HEK293 (cell line): ENCODE data around the gene MSH5.
"Not testable (repeated sequence)": the region's sequence is repeated elsewhere in the genome, so short reads cannot be mapped to it uniquely, and the experiment has no call there.

ENCODE experiments used
- CTCF ChIA-PET: fragments of 350-600 bp; formaldehyde crosslinking; extraction: SDS; loops from one replicate; lab custom pipeline; 2021; ENCODE audit warnings: antibody characterized with exemption; lab: Yijun Ruan, JAX
- POLR2A ChIA-PET: fragments of 300-600 bp; formaldehyde crosslinking; extraction: SDS; loops from one replicate; lab custom pipeline; 2020; ENCODE audit warnings: antibody characterized with exemption, inconsistent platforms; lab: Yijun Ruan, JAX
- H3K27ac ChIP-seq: fragments of 200-500 bp; sonication (Bioruptor generic); 2 replicates; pipeline ENCODE4 v1.5.1; 2014; ENCODE audit warnings: low read depth, low read length, control low read depth, inconsistent platforms; ENCODE audit errors: extremely low read depth
- H3K36me3 ChIP-seq, 2 experiments: fragments of 200-500 bp in 1 of 2; sonication (Bioruptor generic) in 1 of 2; 1 replicate in 1 of 2; 2 replicates in 1 of 2; pipeline ENCODE4 v1.5.1; 2014 to 2017; ENCODE audit warnings: inconsistent platforms in 2 of 2, low read length in 2 of 2; ENCODE audit not compliant: control insufficient read depth in 2 of 2, insufficient read depth in 1 of 2
- H3K4me1 ChIP-seq: fragments of 200-500 bp; sonication (Bioruptor generic); 2 replicates; pipeline ENCODE4 v1.5.1; 2014; ENCODE audit warnings: mild to moderate bottlenecking, low read length, inconsistent platforms; ENCODE audit not compliant: control insufficient read depth, insufficient read depth
- H3K4me3 ChIP-seq: 2 replicates; pipeline ENCODE4 v1.5.1; 2011; ENCODE audit warnings: low read depth, mild to moderate bottlenecking, control low read depth, low read length, moderate library complexity
- H3K9me3 ChIP-seq: fragments of 200-500 bp; sonication (Bioruptor generic); 2 replicates; pipeline ENCODE4 v1.5.1; 2014; ENCODE audit warnings: low read depth, low read length, inconsistent platforms; ENCODE audit not compliant: control insufficient read depth, insufficient read depth
- HOXA7 ChIP-seq: sonication (generic); formaldehyde crosslinking; IDR thresholded peaks from 2 replicates; pipeline ENCODE4 v1.8.1; 2022; ENCODE audit warnings: missing genetic modification reagents, borderline replicate concordance
- KLF8 ChIP-seq: fragments of 450-650 bp; formaldehyde crosslinking; IDR thresholded peaks from 2 replicates; pipeline ENCODE4 v1.5.1; 2016; ENCODE audit warnings: missing biosample characterization, missing genetic modification characterization
- SP3 ChIP-seq: fragments of 450-650 bp; formaldehyde crosslinking; IDR thresholded peaks from 2 replicates; pipeline ENCODE4 v1.5.1; 2016; ENCODE audit warnings: missing biosample characterization, missing genetic modification characterization
- SP7 ChIP-seq: fragments of 450-650 bp; formaldehyde crosslinking; IDR thresholded peaks from 2 replicates; pipeline ENCODE4 v1.5.1; 2016; ENCODE audit warnings: missing biosample characterization, missing genetic modification characterization
- ZBTB17 ChIP-seq: fragments of 450-650 bp; formaldehyde crosslinking; IDR thresholded peaks from 2 replicates; pipeline ENCODE4 v1.5.1; 2016; ENCODE audit warnings: missing biosample characterization, missing genetic modification characterization
- ZBTB8A ChIP-seq: fragments of 450-650 bp; formaldehyde crosslinking; IDR thresholded peaks from 2 replicates; pipeline ENCODE4 v1.5.1; 2016; ENCODE audit warnings: missing biosample characterization, missing genetic modification characterization
- ZEB2 ChIP-seq: fragments of 450-650 bp; formaldehyde crosslinking; IDR thresholded peaks from 2 replicates; pipeline ENCODE4 v1.5.1; 2016; ENCODE audit warnings: missing biosample characterization, missing genetic modification characterization
- ZNF146 ChIP-seq: fragments of 450-650 bp; formaldehyde crosslinking; IDR thresholded peaks from 2 replicates; pipeline ENCODE4 v1.5.1; 2016; ENCODE audit warnings: missing biosample characterization, missing genetic modification characterization
- ZNF221 ChIP-seq: fragments of 450-650 bp; formaldehyde crosslinking; IDR thresholded peaks from 2 replicates; pipeline ENCODE4 v1.5.1; 2017; ENCODE audit warnings: missing biosample characterization, missing genetic modification characterization, borderline replicate concordance
- ZNF223 ChIP-seq: fragments of 450-650 bp; formaldehyde crosslinking; IDR thresholded peaks from 2 replicates; pipeline ENCODE4 v1.5.1; 2016; ENCODE audit warnings: missing biosample characterization, missing genetic modification characterization
- ZNF335 ChIP-seq: fragments of 450-650 bp; formaldehyde crosslinking; conservative IDR thresholded peaks from 2 replicates; pipeline ENCODE4 v1.5.1; 2016; ENCODE audit warnings: missing biosample characterization, missing genetic modification characterization
- ZNF350 ChIP-seq: fragments of 450-650 bp; formaldehyde crosslinking; IDR thresholded peaks from 2 replicates; pipeline ENCODE4 v1.5.0; 2017; ENCODE audit warnings: missing biosample characterization, mild to moderate bottlenecking, missing genetic modification characterization
- ZNF37A ChIP-seq: fragments of 450-650 bp; IDR thresholded peaks from 2 replicates; pipeline ENCODE4 v1.5.1; 2018; ENCODE audit warnings: missing biosample characterization, missing genetic modification characterization
- ZNF510 ChIP-seq: fragments of 450-650 bp; formaldehyde crosslinking; IDR thresholded peaks from 2 replicates; pipeline ENCODE4 v1.5.1; 2018; ENCODE audit warnings: mild to moderate bottlenecking, missing genetic modification characterization, missing biosample characterization; ENCODE audit not compliant: insufficient replicate concordance
- ZNF514 ChIP-seq: fragments of 450-650 bp; formaldehyde crosslinking; IDR thresholded peaks from 2 replicates; pipeline ENCODE4 v1.5.1; 2016; ENCODE audit warnings: missing biosample characterization, missing genetic modification characterization
- ZNF549 ChIP-seq: fragments of 450-650 bp; IDR thresholded peaks from 2 replicates; pipeline ENCODE4 v1.5.1; 2018; ENCODE audit warnings: missing biosample characterization, missing genetic modification characterization, mild to moderate bottlenecking, inconsistent platforms, moderate library complexity
- ZNF585B ChIP-seq: fragments of 450-650 bp; formaldehyde crosslinking; IDR thresholded peaks from 2 replicates; pipeline ENCODE4 v1.5.1; 2016; ENCODE audit warnings: missing biosample characterization, missing genetic modification characterization
- ZNF596 ChIP-seq: fragments of 450-650 bp; IDR thresholded peaks from 2 replicates; pipeline ENCODE4 v1.5.0; 2018; ENCODE audit warnings: missing biosample characterization, mild to moderate bottlenecking, missing genetic modification characterization, moderate library complexity
- ZNF629 ChIP-seq: fragments of 450-650 bp; formaldehyde crosslinking; IDR thresholded peaks from 2 replicates; pipeline ENCODE4 v1.5.1; 2017; ENCODE audit warnings: missing biosample characterization, missing genetic modification characterization
- ZNF701 ChIP-seq: fragments of 450-650 bp; formaldehyde crosslinking; IDR thresholded peaks from 2 replicates; pipeline ENCODE4 v1.5.1; 2016; ENCODE audit warnings: missing biosample characterization, missing genetic modification characterization
- ZNF707 ChIP-seq: fragments of 450-650 bp; formaldehyde crosslinking; IDR thresholded peaks from 2 replicates; pipeline ENCODE4 v1.5.1; 2016; ENCODE audit warnings: missing biosample characterization, missing genetic modification characterization
- ZNF768 ChIP-seq: fragments of 450-650 bp; formaldehyde crosslinking; IDR thresholded peaks from 2 replicates; pipeline ENCODE4 v1.5.1; 2018; ENCODE audit warnings: missing biosample characterization, mild to moderate bottlenecking, missing genetic modification characterization
- ZNF843 ChIP-seq: fragments of 450-650 bp; formaldehyde crosslinking; IDR thresholded peaks from 2 replicates; pipeline ENCODE4 v1.5.1; 2016; ENCODE audit warnings: missing biosample characterization, missing genetic modification characterization
- TF ChIP-seq, protein P1 (sequence below): fragments of 450-650 bp; formaldehyde crosslinking; IDR thresholded peaks from 2 replicates; pipeline ENCODE4 v1.5.1; 2016; ENCODE audit warnings: missing biosample characterization, missing genetic modification characterization, low read depth
- TF ChIP-seq, protein P2 (sequence below): fragments of 450-650 bp; formaldehyde crosslinking; IDR thresholded peaks from 2 replicates; pipeline ENCODE4 v1.5.1; 2016; ENCODE audit warnings: missing biosample characterization, missing genetic modification characterization
- TF ChIP-seq, protein P3 (sequence below): fragments of 450-650 bp; formaldehyde crosslinking; IDR thresholded peaks from 2 replicates; pipeline ENCODE4 v1.5.0; 2017; ENCODE audit warnings: missing biosample characterization, missing genetic modification characterization, borderline replicate concordance

The MSH5 gene

DNA sequence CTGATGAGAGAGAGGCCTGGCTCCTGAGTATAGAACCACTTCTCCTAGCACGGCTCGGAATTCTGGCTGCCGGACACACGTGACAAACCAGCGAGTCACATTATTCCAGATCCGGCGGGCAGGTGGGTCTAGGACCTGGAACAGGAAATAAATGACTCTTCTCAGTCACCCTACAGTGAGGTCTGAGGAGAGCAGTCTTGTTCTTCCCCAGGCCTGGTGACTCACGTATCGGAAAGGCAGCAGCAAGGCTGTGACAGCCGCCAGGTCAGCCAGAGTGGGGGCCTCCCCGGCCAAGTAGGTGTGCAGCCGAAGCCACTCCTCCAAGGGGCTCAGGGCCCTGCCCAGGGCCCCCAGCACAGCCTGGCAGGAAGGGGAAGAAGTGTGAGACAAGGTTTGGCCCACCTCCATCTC, 53.0 kb downstream of the MSH5 start:
- Histone ChIP-seq H3K4me3 (no peak overlapping the region), H3K4me1 (no peaks in the 10 kb centered on the region; the same call in 1 of the 2 replicates), H3K36me3 (peaks cover 20 to 45% of the 10 kb centered on the region in 2 experiments), H3K9me3 (no peaks in the 10 kb centered on the region), H3K27ac (no peak overlapping the region)
- ChIA-PET POLR2A (interaction anchor here (0.7 to 5.0 kb wide), 2 partner anchors 34 to 549 kb away, joined by 3 to 34 read pairs; partner anchors contain the start of gene HSPA1B), CTCF (interaction anchor here (0.7 to 2.7 kb wide), 3 partner anchors 13 to 62 kb away, joined by 3 to 26 read pairs (median 3); partner anchors contain the start of gene LSM2)
- TF ChIP-seq ZNF335: no peak
- TF ChIP-seq ZNF768: no peak
- no peak for TF ChIP-seq ZNF707 (tag by site-specific recombination)
- TF ChIP-seq ZNF585B: no peak
- no peak for TF ChIP-seq ZNF221 (tag by site-specific recombination)
- TF ChIP-seq ZNF514: no peak
- no peak for TF ChIP-seq ZNF223 (tag by site-specific recombination)
- TF ChIP-seq, protein P1, sequence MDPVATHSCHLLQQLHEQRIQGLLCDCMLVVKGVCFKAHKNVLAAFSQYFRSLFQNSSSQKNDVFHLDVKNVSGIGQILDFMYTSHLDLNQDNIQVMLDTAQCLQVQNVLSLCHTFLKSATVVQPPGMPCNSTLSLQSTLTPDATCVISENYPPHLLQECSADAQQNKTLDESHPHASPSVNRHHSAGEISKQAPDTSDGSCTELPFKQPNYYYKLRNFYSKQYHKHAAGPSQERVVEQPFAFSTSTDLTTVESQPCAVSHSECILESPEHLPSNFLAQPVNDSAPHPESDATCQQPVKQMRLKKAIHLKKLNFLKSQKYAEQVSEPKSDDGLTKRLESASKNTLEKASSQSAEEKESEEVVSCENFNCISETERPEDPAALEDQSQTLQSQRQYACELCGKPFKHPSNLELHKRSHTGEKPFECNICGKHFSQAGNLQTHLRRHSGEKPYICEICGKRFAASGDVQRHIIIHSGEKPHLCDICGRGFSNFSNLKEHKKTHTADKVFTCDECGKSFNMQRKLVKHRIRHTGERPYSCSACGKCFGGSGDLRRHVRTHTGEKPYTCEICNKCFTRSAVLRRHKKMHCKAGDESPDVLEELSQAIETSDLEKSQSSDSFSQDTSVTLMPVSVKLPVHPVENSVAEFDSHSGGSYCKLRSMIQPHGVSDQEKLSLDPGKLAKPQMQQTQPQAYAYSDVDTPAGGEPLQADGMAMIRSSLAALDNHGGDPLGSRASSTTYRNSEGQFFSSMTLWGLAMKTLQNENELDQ (tag by site-specific recombination): no peak
- TF ChIP-seq ZNF146: no peak
- no peak for TF ChIP-seq ZNF701 (tag by site-specific recombination)
- TF ChIP-seq ZEB2 (tag by site-specific recombination): no peak
- TF ChIP-seq HOXA7 (CRISPR knock-in tag): no peak
- no peak for TF ChIP-seq ZNF843 (tag by site-specific recombination)
- no peak for TF ChIP-seq ZBTB8A
- no peak for TF ChIP-seq ZNF37A (tag by site-specific recombination)

- H3K4me1 ChIP-seq, H3K4me3 ChIP-seq, H3K9me3 ChIP-seq, H3K27ac ChIP-seq, CTCF ChIA-PET: not testable (repeated sequence)
- POLR2A ChIA-PET: interaction anchor here (0.6 to 5.9 kb wide), 2 partner anchors 12 to 37 kb away, joined by 7 to 69 read pairs; partner anchors contain the start of gene LSM2
- H3K36me3 ChIP-seq: peaks cover 17 to 47% of the 10 kb centered on the region in 2 experiments
These were observed 54.1 kb downstream of the MSH5 start for GRCh38 chr6:31793927-31794245.

GRCh38 chr6:31794294-31794865, 54.6 kb downstream of the MSH5 start:
- CTCF ChIA-PET: interaction anchor here (0.6 to 4.9 kb wide), 9 partner anchors 13 to 349 kb away, joined by 3 to 55 read pairs (median 5); partner anchors contain the start of genes CLIC1 and LSM2
- Histone ChIP-seq H3K36me3 (peaks cover 14 to 44% of the 10 kb centered on the region in 2 experiments), H3K27ac (peak overlapping the region; percentile 93; the same call in 1 of the 2 replicates)
- TF ChIP-seq KLF8 (tag by site-specific recombination): 0 out of 2 replicates have a peak, but pooled peaks have one; percentile 12
- TF ChIP-seq ZBTB17: peak; percentile 92
- no peak for TF ChIP-seq SP7 (tag by site-specific recombination)
- TF ChIP-seq ZNF510: no peak
- TF ChIP-seq, protein P2, sequence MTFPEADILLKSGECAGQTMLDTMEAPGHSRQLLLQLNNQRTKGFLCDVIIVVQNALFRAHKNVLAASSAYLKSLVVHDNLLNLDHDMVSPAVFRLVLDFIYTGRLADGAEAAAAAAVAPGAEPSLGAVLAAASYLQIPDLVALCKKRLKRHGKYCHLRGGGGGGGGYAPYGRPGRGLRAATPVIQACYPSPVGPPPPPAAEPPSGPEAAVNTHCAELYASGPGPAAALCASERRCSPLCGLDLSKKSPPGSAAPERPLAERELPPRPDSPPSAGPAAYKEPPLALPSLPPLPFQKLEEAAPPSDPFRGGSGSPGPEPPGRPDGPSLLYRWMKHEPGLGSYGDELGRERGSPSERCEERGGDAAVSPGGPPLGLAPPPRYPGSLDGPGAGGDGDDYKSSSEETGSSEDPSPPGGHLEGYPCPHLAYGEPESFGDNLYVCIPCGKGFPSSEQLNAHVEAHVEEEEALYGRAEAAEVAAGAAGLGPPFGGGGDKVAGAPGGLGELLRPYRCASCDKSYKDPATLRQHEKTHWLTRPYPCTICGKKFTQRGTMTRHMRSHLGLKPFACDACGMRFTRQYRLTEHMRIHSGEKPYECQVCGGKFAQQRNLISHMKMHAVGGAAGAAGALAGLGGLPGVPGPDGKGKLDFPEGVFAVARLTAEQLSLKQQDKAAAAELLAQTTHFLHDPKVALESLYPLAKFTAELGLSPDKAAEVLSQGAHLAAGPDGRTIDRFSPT: no peak
- peak; percentile 71 for TF ChIP-seq ZNF335
- peak; percentile 47; the same call in 1 of the 2 replicates for TF ChIP-seq ZNF629 (tag by site-specific recombination)
- 0 out of 2 replicates have a peak, but pooled peaks have one; percentile 17 for TF ChIP-seq SP3 (tag by site-specific recombination)
- no peak for TF ChIP-seq ZNF549 (tag by site-specific recombination)
- TF ChIP-seq, protein P3, sequence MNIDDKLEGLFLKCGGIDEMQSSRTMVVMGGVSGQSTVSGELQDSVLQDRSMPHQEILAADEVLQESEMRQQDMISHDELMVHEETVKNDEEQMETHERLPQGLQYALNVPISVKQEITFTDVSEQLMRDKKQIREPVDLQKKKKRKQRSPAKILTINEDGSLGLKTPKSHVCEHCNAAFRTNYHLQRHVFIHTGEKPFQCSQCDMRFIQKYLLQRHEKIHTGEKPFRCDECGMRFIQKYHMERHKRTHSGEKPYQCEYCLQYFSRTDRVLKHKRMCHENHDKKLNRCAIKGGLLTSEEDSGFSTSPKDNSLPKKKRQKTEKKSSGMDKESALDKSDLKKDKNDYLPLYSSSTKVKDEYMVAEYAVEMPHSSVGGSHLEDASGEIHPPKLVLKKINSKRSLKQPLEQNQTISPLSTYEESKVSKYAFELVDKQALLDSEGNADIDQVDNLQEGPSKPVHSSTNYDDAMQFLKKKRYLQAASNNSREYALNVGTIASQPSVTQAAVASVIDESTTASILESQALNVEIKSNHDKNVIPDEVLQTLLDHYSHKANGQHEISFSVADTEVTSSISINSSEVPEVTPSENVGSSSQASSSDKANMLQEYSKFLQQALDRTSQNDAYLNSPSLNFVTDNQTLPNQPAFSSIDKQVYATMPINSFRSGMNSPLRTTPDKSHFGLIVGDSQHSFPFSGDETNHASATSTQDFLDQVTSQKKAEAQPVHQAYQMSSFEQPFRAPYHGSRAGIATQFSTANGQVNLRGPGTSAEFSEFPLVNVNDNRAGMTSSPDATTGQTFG: no peak
- TF ChIP-seq ZNF350 (tag by site-specific recombination): no peak
- TF ChIP-seq ZEB2 (tag by site-specific recombination): 0 out of 2 replicates have a peak, but pooled peaks have one; percentile 38
- TF ChIP-seq ZNF596 (tag by site-specific recombination): no peak

More at GRCh38 chr6:31794294-31794865, 54.6 kb downstream of the MSH5 start:
- POLR2A ChIA-PET: interaction anchor here (1.0 to 5.9 kb wide), 8 partner anchors 12 to 247 kb away, joined by 3 to 138 read pairs (median 12); partner anchors contain the start of genes DDAH2, HSPA1A, HSPA1B and HSPA1L
- no peaks in the 10 kb centered on the region for H3K9me3 ChIP-seq
- no peaks in the 10 kb centered on the region; the same call in 1 of the 2 replicates for H3K4me1 ChIP-seq
- peak overlapping the region; percentile 81 for H3K4me3 ChIP-seq
